ENCODE results near the gene DRG2. TPM values are rescaled to one million over a fixed set of nuclear protein-coding genes. Genes with fewer than 3 reads are reported as not detected.

DRG2 gene
- total RNA-seq, 4 donors from 2014 or later, result 34.7 to 52.3 (median 37.4) TPM

GRCh38 chr17:18039535-18040260 is 48.0 kb upstream of the DRG2 start:
- Histone ChIP-seq H3K4me3 (peak overlapping the region; percentile 79 to 95 (median 88)), H3K9me3 (no peaks in the 10 kb centered on the region), H3K27ac (peak overlapping the region; percentile 87 to 94 (median 92)), H3K4me1 (peaks cover 34 to 45% of the 10 kb centered on the region in 2 donors), H3K27me3 (no peaks in the 10 kb centered on the region), H3K36me3 (no peaks in the 10 kb centered on the region)
- in situ Hi-C loops (cut with MboI; ENCODE audit: low sequenced_read_pairs in 4 of 4), result loop anchor here (10.0 to 25.0 kb wide), 4 partner anchors 65 to 365 kb away; partner anchors contain the start of genes DRC3 (in 1 of the 4) and TOM1L2 (in 1 of the 4)
- intact Hi-C loops (cut with DNase I; ENCODE audit: low total_unique reads), result loop anchor here (1.0 kb wide), 1 partner anchor 67 kb away; the partner anchor contains the start of genes DRC3 and TOM1L2
- TF ChIP-seq POLR2A (IDR thresholded peaks at IDR 0.05) (no peak), CTCF (IDR thresholded peaks at IDR 0.05 in 4 of 5, conservative IDR thresholded peaks at IDR 0.05 in 1 of 5) (no peak)
- peak; percentile 59 to 60 for ATAC-seq
- DNase-seq, result no peak

GRCh38 chr17:18040261-18040858 is 47.4 kb upstream of the DRG2 start:
- peak overlapping the region; percentile 87 to 94 (median 92) for H3K27ac ChIP-seq
- in situ Hi-C loops (cut with MboI; ENCODE audit: low sequenced_read_pairs in 4 of 4), result loop anchor here (25.0 kb wide), 2 partner anchors 103 to 153 kb away; no protein-coding TSS in a partner anchor
- TF ChIP-seq POLR2A (IDR thresholded peaks at IDR 0.05) (no peak), CTCF (IDR thresholded peaks at IDR 0.05 in 4 of 5, conservative IDR thresholded peaks at IDR 0.05 in 1 of 5) (no peak)

GRCh38 chr17:18041776-18042175 is 46.0 kb upstream of the DRG2 start:
- Histone ChIP-seq H3K27ac (peak overlapping the region; percentile 87 to 94 (median 92)), H3K36me3 (peaks cover 0 to 17% of the 10 kb centered on the region in 2 donors), H3K4me3 (peak overlapping the region in 1 of 4 donors; percentile 89), H3K9me3 (no peaks in the 10 kb centered on the region), H3K4me1 (peaks cover 34 to 45% of the 10 kb centered on the region in 2 donors), H3K27me3 (no peaks in the 10 kb centered on the region)
- intact Hi-C loops (cut with DNase I; ENCODE audit: low total_unique reads) (no loop called here), in situ Hi-C loops (cut with MboI; ENCODE audit: low sequenced_read_pairs in 4 of 4) (loop anchor here (25.0 kb wide), 2 partner anchors 104 to 154 kb away; no protein-coding TSS in a partner anchor)
- no peak for TF ChIP-seq CTCF (IDR thresholded peaks at IDR 0.05 in 4 of 5, conservative IDR thresholded peaks at IDR 0.05 in 1 of 5)
- TF ChIP-seq POLR2A (IDR thresholded peaks at IDR 0.05), result peak; percentile 13 to 44
- peak in 1 of 2 donors; percentile 9 for ATAC-seq
- DNase-seq, result peak in 1 of 2 donors; percentile 30

More at GRCh38 chr17:18040261-18040858, 47.4 kb upstream of the DRG2 start:
- DNase-seq, result no peak
- Histone ChIP-seq H3K4me1 (peaks cover 34 to 45% of the 10 kb centered on the region in 2 donors), H3K4me3 (peak overlapping the region; percentile 79 to 95 (median 88)), H3K36me3 (peaks cover 0 to 4% of the 10 kb centered on the region in 2 donors), H3K9me3 (no peaks in the 10 kb centered on the region), H3K27me3 (no peaks in the 10 kb centered on the region)
- intact Hi-C loops (cut with DNase I; ENCODE audit: low total_unique reads), result no loop called here
- ATAC-seq, result peak in 1 of 2 donors; percentile 11

GRCh38 chr17:18042983-18043382 is 44.8 kb upstream of the DRG2 start:
- in situ Hi-C loops (cut with MboI; ENCODE audit: low sequenced_read_pairs in 4 of 4), result loop anchor here (25.0 kb wide), 2 partner anchors 106 to 156 kb away; no protein-coding TSS in a partner anchor
- no peak for TF ChIP-seq POLR2A (IDR thresholded peaks at IDR 0.05)
- no peak for TF ChIP-seq CTCF (IDR thresholded peaks at IDR 0.05 in 4 of 5, conservative IDR thresholded peaks at IDR 0.05 in 1 of 5)
- Histone ChIP-seq H3K4me1 (peaks cover 31 to 35% of the 10 kb centered on the region in 2 donors), H3K9me3 (no peaks in the 10 kb centered on the region), H3K4me3 (no peak overlapping the region), H3K27me3 (no peaks in the 10 kb centered on the region), H3K27ac (peak overlapping the region in 1 of 4 donors; percentile 87), H3K36me3 (peaks cover 3 to 26% of the 10 kb centered on the region in 2 donors)
- DNase-seq, result no peak
- ATAC-seq, result no peak
- intact Hi-C loops (cut with DNase I; ENCODE audit: low total_unique reads), result no loop called here

Data from gastrocnemius medialis (tissue), 4 donors.